Uterus (tissue), 2 donors: ENCODE data around the gene RUNX1.

ENCODE experiments used
- POLR2A ChIP-seq, 2 donors: fragments of 450-650 bp; IDR thresholded peaks; one replicate each; pipeline ENCODE4 v1.6.1; 2016; ENCODE audit warnings: antibody characterized with exemption in 2 of 2, mild to moderate bottlenecking in 1 of 2, moderate library complexity in 1 of 2
- TF ChIP-seq, protein P1 (sequence below), 4 experiments: fragments of 200-600 bp in 2 of 4; fragments of 450-650 bp in 2 of 4; sonication (generic) in 2 of 4; IDR thresholded peaks; one replicate each; pipeline ENCODE4 v1.5.1; 2016 to 2019; ENCODE audit warnings: antibody characterized with exemption in 4 of 4, mild to moderate bottlenecking in 2 of 4, moderate library complexity in 1 of 4

DNA sequence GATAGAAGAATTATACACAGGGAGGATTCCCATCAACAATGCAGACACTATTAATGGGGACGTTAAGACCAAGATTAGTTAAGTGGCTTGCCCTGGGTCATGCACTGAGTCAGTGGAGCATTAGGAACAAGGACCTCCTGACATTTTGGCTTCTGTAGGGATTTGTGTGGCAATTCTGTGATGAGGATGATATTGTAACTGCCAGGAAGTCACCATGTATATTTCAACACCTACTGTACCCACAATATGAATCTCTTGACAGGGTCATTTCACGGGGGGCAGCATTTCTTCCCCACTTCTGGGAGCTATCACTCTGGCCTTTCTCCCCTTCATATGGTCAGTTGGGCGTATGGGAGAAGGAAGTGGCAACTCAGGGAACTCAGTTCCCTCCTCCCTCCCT, 134.9 kb downstream of the RUNX1 start:
- TF ChIP-seq, protein P1, sequence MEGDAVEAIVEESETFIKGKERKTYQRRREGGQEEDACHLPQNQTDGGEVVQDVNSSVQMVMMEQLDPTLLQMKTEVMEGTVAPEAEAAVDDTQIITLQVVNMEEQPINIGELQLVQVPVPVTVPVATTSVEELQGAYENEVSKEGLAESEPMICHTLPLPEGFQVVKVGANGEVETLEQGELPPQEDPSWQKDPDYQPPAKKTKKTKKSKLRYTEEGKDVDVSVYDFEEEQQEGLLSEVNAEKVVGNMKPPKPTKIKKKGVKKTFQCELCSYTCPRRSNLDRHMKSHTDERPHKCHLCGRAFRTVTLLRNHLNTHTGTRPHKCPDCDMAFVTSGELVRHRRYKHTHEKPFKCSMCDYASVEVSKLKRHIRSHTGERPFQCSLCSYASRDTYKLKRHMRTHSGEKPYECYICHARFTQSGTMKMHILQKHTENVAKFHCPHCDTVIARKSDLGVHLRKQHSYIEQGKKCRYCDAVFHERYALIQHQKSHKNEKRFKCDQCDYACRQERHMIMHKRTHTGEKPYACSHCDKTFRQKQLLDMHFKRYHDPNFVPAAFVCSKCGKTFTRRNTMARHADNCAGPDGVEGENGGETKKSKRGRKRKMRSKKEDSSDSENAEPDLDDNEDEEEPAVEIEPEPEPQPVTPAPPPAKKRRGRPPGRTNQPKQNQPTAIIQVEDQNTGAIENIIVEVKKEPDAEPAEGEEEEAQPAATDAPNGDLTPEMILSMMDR (IDR thresholded peaks at IDR 0.05), result no peak
- no peak for TF ChIP-seq POLR2A (IDR thresholded peaks at IDR 0.05)
